ENCODE measurements around the gene KCNJ15. TPM values are rescaled to one million over a fixed set of nuclear protein-coding genes. Genes with fewer than 3 reads are reported as not detected.

The KCNJ15 gene
- total RNA-seq, 1 donor from 2014 or later: 0.51 TPM

DNA sequence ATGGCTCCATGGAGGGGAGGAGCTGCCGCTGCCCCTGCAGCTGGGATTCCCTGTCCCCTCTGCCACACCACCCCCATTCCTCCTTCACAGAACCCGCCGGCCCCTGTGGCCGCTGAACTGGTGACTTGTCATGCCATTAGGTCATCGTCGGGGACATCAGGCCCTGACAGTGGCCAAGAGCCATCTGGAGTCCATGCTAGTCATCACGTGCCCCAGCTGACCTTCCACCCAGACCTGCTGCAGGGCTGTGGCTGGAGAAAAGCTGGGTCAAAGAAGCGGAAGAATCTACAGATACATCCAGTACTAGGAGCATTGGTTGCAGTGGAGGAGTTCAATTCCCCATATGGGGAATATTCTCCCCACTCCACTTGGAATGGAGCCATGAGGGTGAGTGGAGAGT, 78.1 kb downstream of the KCNJ15 start:
- TF ChIP-seq, protein P1, sequence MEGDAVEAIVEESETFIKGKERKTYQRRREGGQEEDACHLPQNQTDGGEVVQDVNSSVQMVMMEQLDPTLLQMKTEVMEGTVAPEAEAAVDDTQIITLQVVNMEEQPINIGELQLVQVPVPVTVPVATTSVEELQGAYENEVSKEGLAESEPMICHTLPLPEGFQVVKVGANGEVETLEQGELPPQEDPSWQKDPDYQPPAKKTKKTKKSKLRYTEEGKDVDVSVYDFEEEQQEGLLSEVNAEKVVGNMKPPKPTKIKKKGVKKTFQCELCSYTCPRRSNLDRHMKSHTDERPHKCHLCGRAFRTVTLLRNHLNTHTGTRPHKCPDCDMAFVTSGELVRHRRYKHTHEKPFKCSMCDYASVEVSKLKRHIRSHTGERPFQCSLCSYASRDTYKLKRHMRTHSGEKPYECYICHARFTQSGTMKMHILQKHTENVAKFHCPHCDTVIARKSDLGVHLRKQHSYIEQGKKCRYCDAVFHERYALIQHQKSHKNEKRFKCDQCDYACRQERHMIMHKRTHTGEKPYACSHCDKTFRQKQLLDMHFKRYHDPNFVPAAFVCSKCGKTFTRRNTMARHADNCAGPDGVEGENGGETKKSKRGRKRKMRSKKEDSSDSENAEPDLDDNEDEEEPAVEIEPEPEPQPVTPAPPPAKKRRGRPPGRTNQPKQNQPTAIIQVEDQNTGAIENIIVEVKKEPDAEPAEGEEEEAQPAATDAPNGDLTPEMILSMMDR (IDR thresholded peaks at IDR 0.05): no peak
- Mint-ChIP-seq H3K4me1 (ENCODE audit: unreplicated experiment) (peaks cover 12% of the 10 kb centered on the region), H3K27ac (ENCODE audit: unreplicated experiment) (no peak overlapping the region), H3K4me3 (ENCODE audit: unreplicated experiment) (no peak overlapping the region), H3K27me3 (ENCODE audit: unreplicated experiment) (no peaks in the 10 kb centered on the region), H3K9me3 (ENCODE audit: unreplicated experiment) (peaks cover 7% of the 10 kb centered on the region), H3K36me3 (ENCODE audit: unreplicated experiment) (no peaks in the 10 kb centered on the region)
- no peak for DNase-seq (ENCODE audit: extremely low spot score, unreplicated experiment)

DNA sequence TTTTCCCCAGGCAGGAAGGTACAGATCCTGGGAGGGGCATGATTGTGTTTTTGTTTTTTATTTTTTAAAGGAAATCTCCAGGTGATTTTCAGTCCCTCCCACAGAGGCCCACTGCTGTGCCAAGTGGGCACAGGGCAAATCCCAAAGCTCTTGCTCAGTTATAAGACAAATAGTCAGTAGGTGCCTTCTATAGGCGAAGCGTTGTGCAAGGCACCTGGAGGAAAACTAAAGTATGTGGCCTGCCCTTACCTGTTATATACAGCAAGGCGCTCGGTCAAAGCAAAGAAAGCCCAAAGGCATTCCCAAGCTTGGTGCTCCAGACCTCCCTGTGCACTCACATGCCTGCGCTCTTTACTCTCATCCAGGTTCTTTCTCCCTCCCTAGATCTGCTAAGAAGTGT, 81.0 kb downstream of the KCNJ15 start:
- Mint-ChIP-seq H3K4me1 (ENCODE audit: unreplicated experiment) (peaks cover 12% of the 10 kb centered on the region), H3K27me3 (ENCODE audit: unreplicated experiment) (no peaks in the 10 kb centered on the region), H3K27ac (ENCODE audit: unreplicated experiment) (no peak overlapping the region), H3K9me3 (ENCODE audit: unreplicated experiment) (peaks cover 3% of the 10 kb centered on the region), H3K36me3 (ENCODE audit: unreplicated experiment) (no peaks in the 10 kb centered on the region), H3K4me3 (ENCODE audit: unreplicated experiment) (no peak overlapping the region)
- no peak for DNase-seq (ENCODE audit: extremely low spot score, unreplicated experiment)
- TF ChIP-seq, protein P1 (IDR thresholded peaks at IDR 0.05): no peak

DNA sequence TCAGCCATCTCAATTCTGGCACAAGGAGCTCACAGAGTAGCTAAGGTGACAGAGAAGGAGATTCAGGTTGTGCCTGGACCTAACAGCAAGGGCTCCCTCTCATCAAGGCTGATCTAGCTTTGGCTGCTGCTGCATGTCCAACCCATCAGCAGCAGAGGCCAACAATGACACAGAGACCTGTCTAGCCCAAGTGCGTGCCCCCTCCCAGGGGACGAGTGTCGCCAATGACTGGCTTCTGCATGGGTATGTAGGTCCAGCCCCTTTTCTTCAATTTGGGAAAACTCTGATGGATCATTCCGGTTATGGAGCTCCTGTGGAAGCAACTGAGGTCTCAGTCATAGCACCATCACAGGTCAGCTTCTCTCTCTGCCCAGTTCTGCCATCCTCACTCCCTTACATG, 83.3 kb downstream of the KCNJ15 start:
- DNase-seq (ENCODE audit: extremely low spot score, unreplicated experiment): no peak
- Mint-ChIP-seq H3K4me1 (ENCODE audit: unreplicated experiment) (peaks cover 17% of the 10 kb centered on the region), H3K27ac (ENCODE audit: unreplicated experiment) (no peak overlapping the region), H3K27me3 (ENCODE audit: unreplicated experiment) (no peaks in the 10 kb centered on the region), H3K4me3 (ENCODE audit: unreplicated experiment) (no peak overlapping the region), H3K9me3 (ENCODE audit: unreplicated experiment) (peaks cover 3% of the 10 kb centered on the region), H3K36me3 (ENCODE audit: unreplicated experiment) (no peaks in the 10 kb centered on the region)
- TF ChIP-seq, protein P1 (IDR thresholded peaks at IDR 0.05): no peak

DNA sequence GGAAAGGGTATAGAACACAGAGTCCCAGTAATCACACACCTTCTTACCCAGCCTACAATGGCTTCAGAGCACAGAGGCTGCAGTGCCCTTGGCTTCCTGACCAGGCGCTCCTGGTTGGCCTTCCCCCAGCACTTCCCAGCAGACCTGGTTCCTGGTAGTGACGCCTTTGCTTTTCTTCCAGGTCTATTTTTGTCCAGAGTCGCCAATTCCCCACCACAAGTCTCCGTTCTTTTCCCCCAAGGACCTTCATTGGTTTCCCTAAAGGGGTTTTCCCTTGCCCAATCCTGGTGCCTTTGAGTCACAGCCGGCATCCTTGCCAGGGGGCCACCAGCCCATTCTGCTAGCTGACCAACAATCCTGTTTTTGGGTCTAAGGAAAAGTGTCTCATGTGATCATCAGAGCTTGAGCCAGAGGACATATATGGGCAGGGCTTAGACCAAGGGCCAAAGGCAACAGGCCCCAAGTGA, 84.8 kb downstream of the KCNJ15 start:
- Mint-ChIP-seq H3K27me3 (ENCODE audit: unreplicated experiment) (no peaks in the 10 kb centered on the region), H3K27ac (ENCODE audit: unreplicated experiment) (no peak overlapping the region), H3K9me3 (ENCODE audit: unreplicated experiment) (no peaks in the 10 kb centered on the region), H3K4me3 (ENCODE audit: unreplicated experiment) (no peak overlapping the region), H3K4me1 (ENCODE audit: unreplicated experiment) (peaks cover 13% of the 10 kb centered on the region), H3K36me3 (ENCODE audit: unreplicated experiment) (no peaks in the 10 kb centered on the region)
- TF ChIP-seq, protein P1 (IDR thresholded peaks at IDR 0.05): no peak
- DNase-seq (ENCODE audit: extremely low spot score, unreplicated experiment): no peak

DNA sequence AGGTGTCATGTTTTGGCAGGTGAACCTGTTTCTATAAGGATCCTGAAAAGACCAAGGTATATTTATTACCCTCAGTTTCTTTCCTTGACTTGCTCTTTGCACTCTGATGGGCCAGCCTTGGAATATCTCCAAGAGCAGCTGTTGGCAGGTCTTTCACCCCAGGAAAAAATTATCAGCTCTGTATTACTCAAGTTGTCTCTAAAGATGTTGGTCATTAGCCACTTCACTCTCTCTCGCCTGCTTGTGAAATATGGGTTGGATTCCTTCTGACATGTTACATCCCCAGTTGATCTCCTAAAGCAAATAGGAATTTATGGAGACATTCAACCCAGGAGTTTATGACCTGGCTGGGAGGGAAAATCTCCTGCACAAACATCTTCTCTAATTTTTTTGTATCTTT, 85.9 kb downstream of the KCNJ15 start:
- Mint-ChIP-seq H3K4me3 (ENCODE audit: unreplicated experiment) (no peak overlapping the region), H3K27ac (ENCODE audit: unreplicated experiment) (no peak overlapping the region), H3K4me1 (ENCODE audit: unreplicated experiment) (peaks cover 15% of the 10 kb centered on the region), H3K9me3 (ENCODE audit: unreplicated experiment) (no peaks in the 10 kb centered on the region), H3K36me3 (ENCODE audit: unreplicated experiment) (no peaks in the 10 kb centered on the region), H3K27me3 (ENCODE audit: unreplicated experiment) (no peaks in the 10 kb centered on the region)
- TF ChIP-seq, protein P1 (IDR thresholded peaks at IDR 0.05): no peak
- no peak for DNase-seq (ENCODE audit: extremely low spot score, unreplicated experiment)

Measured in osteocyte (in vitro differentiated cells).